Tibial artery (tissue), 4 donors: Measurements from ENCODE around the gene ALG5.

Experiments used
- DNase-seq, 2 donors: peaks; one replicate each; pipeline ENCODE4 v3.0.0-alpha.2; 2019
- H3K27ac ChIP-seq, 2 donors: fragments of 200-600 bp; sonication (generic) in 1 of 2; 1 replicate in 1 of 2; 2 replicates in 1 of 2; pipeline ENCODE4 v1.5.1; 2018 to 2019; ENCODE audit warnings: mild to moderate bottlenecking in 1 of 2
- H3K27me3 ChIP-seq, 2 donors: fragments of 200-600 bp; sonication (generic) in 1 of 2; one replicate each; pipeline versions ENCODE4 v1.5.1 to v1.6.0; 2016 to 2019
- H3K36me3 ChIP-seq, 3 donors: fragments of 200-600 bp; sonication (generic) in 2 of 3; one replicate each; pipeline ENCODE4 v1.5.1; 2016 to 2019; ENCODE audit warnings: mild to moderate bottlenecking in 2 of 3
- H3K4me1 ChIP-seq, 4 donors: fragments of 200-600 bp; sonication (generic) in 2 of 4; 1 replicate in 3 of 4; 2 replicates in 1 of 4; pipeline ENCODE4 v1.5.1; 2016 to 2019
- H3K4me3 ChIP-seq, 2 donors: fragments of 200-600 bp; sonication (generic) in 1 of 2; 1 replicate in 1 of 2; 2 replicates in 1 of 2; pipeline ENCODE4 v1.5.1; 2018 to 2019; ENCODE audit warnings: mild to moderate bottlenecking in 2 of 2
- H3K9me3 ChIP-seq, 3 donors: fragments of 200-600 bp; sonication (generic) in 1 of 3; one replicate each; pipeline ENCODE4 v1.5.1; 2016 to 2019
- intact Hi-C: fragments of 100-400 bp; cut with DNase I; formaldehyde crosslinking; loops from one replicate; pipeline ENCODE4 v1.15.0; 2023; ENCODE audit warnings: low total_unique reads
- TF ChIP-seq, protein P1 (sequence below), 2 experiments: fragments of 200-600 bp in 1 of 2; fragments of 450-650 bp in 1 of 2; IDR thresholded peaks; one replicate each; pipeline ENCODE4 v1.5.1; 2017 to 2019; ENCODE audit warnings: antibody characterized with exemption in 2 of 2, mild to moderate bottlenecking in 1 of 2, moderate library complexity in 1 of 2

ALG5 gene

DNA sequence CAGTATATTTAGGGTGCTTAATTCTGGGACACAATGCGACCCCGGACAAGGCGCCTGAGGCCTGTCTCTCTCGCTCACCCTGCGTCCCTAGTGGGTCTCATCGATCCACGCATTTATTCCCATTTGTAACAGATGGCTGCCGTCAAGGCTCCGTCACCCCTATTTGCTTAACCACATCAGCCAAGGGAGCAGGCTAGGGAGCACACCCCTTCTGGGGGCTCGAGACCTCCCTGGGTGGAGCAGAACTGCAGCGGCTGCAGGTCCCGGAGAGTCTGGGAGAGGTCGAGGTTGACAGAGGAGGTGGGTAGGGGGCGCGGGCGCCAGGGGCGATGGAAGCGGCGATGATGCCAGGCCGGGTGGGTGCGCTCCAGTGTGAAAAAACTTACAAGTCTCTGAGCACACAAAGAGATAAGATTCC lies 507 bp downstream of the ALG5 start:
- peak overlapping the region; percentile 78 to 90 for H3K4me3 ChIP-seq
- intact Hi-C loops: no loop called here
- TF ChIP-seq, protein P1, sequence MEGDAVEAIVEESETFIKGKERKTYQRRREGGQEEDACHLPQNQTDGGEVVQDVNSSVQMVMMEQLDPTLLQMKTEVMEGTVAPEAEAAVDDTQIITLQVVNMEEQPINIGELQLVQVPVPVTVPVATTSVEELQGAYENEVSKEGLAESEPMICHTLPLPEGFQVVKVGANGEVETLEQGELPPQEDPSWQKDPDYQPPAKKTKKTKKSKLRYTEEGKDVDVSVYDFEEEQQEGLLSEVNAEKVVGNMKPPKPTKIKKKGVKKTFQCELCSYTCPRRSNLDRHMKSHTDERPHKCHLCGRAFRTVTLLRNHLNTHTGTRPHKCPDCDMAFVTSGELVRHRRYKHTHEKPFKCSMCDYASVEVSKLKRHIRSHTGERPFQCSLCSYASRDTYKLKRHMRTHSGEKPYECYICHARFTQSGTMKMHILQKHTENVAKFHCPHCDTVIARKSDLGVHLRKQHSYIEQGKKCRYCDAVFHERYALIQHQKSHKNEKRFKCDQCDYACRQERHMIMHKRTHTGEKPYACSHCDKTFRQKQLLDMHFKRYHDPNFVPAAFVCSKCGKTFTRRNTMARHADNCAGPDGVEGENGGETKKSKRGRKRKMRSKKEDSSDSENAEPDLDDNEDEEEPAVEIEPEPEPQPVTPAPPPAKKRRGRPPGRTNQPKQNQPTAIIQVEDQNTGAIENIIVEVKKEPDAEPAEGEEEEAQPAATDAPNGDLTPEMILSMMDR (IDR thresholded peaks at IDR 0.05): no peak
- peaks cover 18 to 25% (median 20%) of the 10 kb centered on the region in 3 donors for H3K36me3 ChIP-seq
- peak; percentile 27 to 69 for DNase-seq
- H3K27me3 ChIP-seq: no peaks in the 10 kb centered on the region
- peaks cover 4 to 25% (median 19%) of the 10 kb centered on the region in 4 donors for H3K4me1 ChIP-seq
- peak overlapping the region; percentile 96 for H3K27ac ChIP-seq
- H3K9me3 ChIP-seq: no peaks in the 10 kb centered on the region

GRCh38 chr13:36997716-36998427 lies 1.3 kb downstream of the ALG5 start:
- DNase-seq: no peak
- no peaks in the 10 kb centered on the region for H3K27me3 ChIP-seq
- H3K36me3 ChIP-seq: peaks cover 19 to 28% (median 21%) of the 10 kb centered on the region in 3 donors
- intact Hi-C loops: no loop called here
- no peaks in the 10 kb centered on the region for H3K9me3 ChIP-seq
- TF ChIP-seq, protein P1 (IDR thresholded peaks at IDR 0.05): no peak
- peak overlapping the region; percentile 96 for H3K27ac ChIP-seq
- H3K4me1 ChIP-seq: peaks cover 4 to 25% (median 19%) of the 10 kb centered on the region in 4 donors
- peak overlapping the region; percentile 78 to 90 for H3K4me3 ChIP-seq

- intact Hi-C loops: no loop called here
These were observed 6.8 kb downstream of the ALG5 start for GRCh38 chr13:36992362-36992761.

GRCh38 chr13:36986462-36987240 lies 12.5 kb downstream of the ALG5 start:
- intact Hi-C loops: no loop called here
- Histone ChIP-seq H3K4me1 (no peaks in the 10 kb centered on the region), H3K4me3 (no peak overlapping the region), H3K27me3 (no peaks in the 10 kb centered on the region), H3K27ac (no peak overlapping the region), H3K36me3 (peaks cover 76 to 97% (median 78%) of the 10 kb centered on the region in 3 donors), H3K9me3 (no peaks in the 10 kb centered on the region)
- no peak for DNase-seq
- TF ChIP-seq, protein P1 (IDR thresholded peaks at IDR 0.05): no peak

More at GRCh38 chr13:36992362-36992761, 6.8 kb downstream of the ALG5 start:
- no peak for DNase-seq
- peaks cover 64 to 82% (median 75%) of the 10 kb centered on the region in 3 donors for H3K36me3 ChIP-seq
- no peaks in the 10 kb centered on the region for H3K27me3 ChIP-seq
- H3K9me3 ChIP-seq: no peaks in the 10 kb centered on the region
- H3K4me1 ChIP-seq: peaks cover 0 to under 1% (median under 1%) of the 10 kb centered on the region in 4 donors
- no peak overlapping the region for H3K4me3 ChIP-seq
- H3K27ac ChIP-seq: no peak overlapping the region
- TF ChIP-seq, protein P1 (IDR thresholded peaks at IDR 0.05): no peak

DNA sequence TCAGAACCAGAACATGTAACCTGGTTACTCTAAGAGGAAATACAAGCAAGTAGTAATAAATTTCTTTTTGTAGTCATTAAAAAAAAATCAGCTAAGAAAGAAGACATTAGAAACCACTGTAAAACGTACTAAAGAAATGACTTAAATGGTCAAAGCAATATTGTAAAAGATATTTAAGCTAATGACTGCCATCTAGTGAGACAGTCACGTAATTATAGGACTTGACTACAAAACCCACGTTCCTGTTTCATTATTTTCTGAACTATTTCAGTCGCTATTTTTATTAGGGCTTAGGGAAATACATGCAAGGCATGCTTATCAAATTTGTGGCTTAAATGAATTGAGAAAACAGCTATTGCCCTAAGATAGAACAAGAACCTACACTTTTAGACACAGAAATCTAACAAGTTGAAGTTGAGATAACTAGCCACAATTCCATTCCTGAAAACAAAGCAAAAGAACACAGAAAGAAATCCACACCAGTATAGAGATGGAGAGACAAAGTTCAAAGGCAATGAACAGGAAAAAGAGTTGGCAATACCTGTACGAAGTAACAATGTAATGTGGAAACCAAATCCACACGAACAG lies 17.9 kb downstream of the ALG5 start:
- intact Hi-C loops: loop anchor here (2.0 kb wide), 1 partner anchor 122 kb away; no protein-coding TSS in a partner anchor
- Histone ChIP-seq H3K27me3 (no peaks in the 10 kb centered on the region), H3K27ac (no peak overlapping the region), H3K36me3 (peaks cover 31 to 75% (median 37%) of the 10 kb centered on the region in 3 donors), H3K9me3 (no peaks in the 10 kb centered on the region), H3K4me3 (no peak overlapping the region), H3K4me1 (peaks cover 0 to 3% (median 0%) of the 10 kb centered on the region in 4 donors)
- no peak for DNase-seq
- TF ChIP-seq, protein P1 (IDR thresholded peaks at IDR 0.05): peak; percentile 56 to 60
